Neural cell (in vitro differentiated cells): Measurements from ENCODE around the gene ADGRG6. TPM values are rescaled to one million over a fixed set of nuclear protein-coding genes. Genes with fewer than 3 reads are reported as not detected.

Experiments used
- H2AFZ ChIP-seq: fragments of 200-600, 300-800 bp; sonication (generic), shearing (Covaris generic); 2 replicates; pipeline ENCODE4 v1.6.0; 2014; ENCODE audit warnings: low read depth, mild to moderate bottlenecking, antibody characterized with exemption, low read length, moderate library complexity
- H3F3A ChIP-seq: fragments of 200-600 bp; shearing (Covaris generic); 2 replicates; pipeline ENCODE4 v1.6.1; 2016; ENCODE audit warnings: mild to moderate bottlenecking, moderate library complexity, mixed read lengths, antibody characterized with exemption, low read length; ENCODE audit not compliant: insufficient read depth, poor library complexity, severe bottlenecking
- H3K27ac ChIP-seq: fragments of 200-600, 300-800 bp; sonication (generic), shearing (Covaris generic); 2 replicates; pipeline ENCODE4 v1.5.1; 2014; ENCODE audit warnings: mild to moderate bottlenecking, low read length, moderate library complexity
- H3K27me3 ChIP-seq: fragments of 300-800, 200-600 bp; sonication (generic), shearing (Covaris generic); 2 replicates; pipeline ENCODE4 v1.6.0; 2014; ENCODE audit warnings: mild to moderate bottlenecking, low read depth, low read length, moderate library complexity; ENCODE audit not compliant: insufficient read depth
- H3K36me3 ChIP-seq: fragments of 300-800, 200-600 bp; sonication (generic), shearing (Covaris generic); 2 replicates; pipeline ENCODE4 v1.5.1; 2014; ENCODE audit warnings: mild to moderate bottlenecking, antibody characterized with exemption, low read length, moderate library complexity; ENCODE audit not compliant: insufficient read depth
- H3K4me2 ChIP-seq: fragments of 300-800, 200-600 bp; sonication (generic), shearing (Covaris generic); 2 replicates; pipeline ENCODE4 v1.6.0; 2014; ENCODE audit warnings: mild to moderate bottlenecking, low read length
- H3K4me3 ChIP-seq: fragments of 300-800, 200-600 bp; sonication (generic), shearing (Covaris generic); 2 replicates; pipeline ENCODE4 v1.5.1; 2014; ENCODE audit warnings: mild to moderate bottlenecking, low read length, moderate library complexity
- H3K79me2 ChIP-seq: fragments of 200-600 bp; shearing (Covaris generic); replicated peaks from 2 replicates; pipeline ENCODE4 v1.6.0; 2014; ENCODE audit warnings: mild to moderate bottlenecking, low read length, moderate library complexity; ENCODE audit not compliant: insufficient read depth
- H3K9ac ChIP-seq: fragments of 300-800, 200-600 bp; sonication (generic), shearing (Covaris generic); 2 replicates; pipeline ENCODE4 v1.6.1; 2016; ENCODE audit warnings: mild to moderate bottlenecking, low read length, mixed read lengths
- H3K9me2 ChIP-seq: fragments of 200-600 bp; shearing (Covaris generic); 2 replicates; pipeline ENCODE4 v1.6.1; 2016; ENCODE audit warnings: mild to moderate bottlenecking, low read length, mixed read lengths; ENCODE audit not compliant: insufficient read depth
- H3K9me3 ChIP-seq: fragments of 200-600, 300-800 bp; sonication (generic), shearing (Covaris generic); 2 replicates; pipeline ENCODE4 v1.6.1; 2016; ENCODE audit warnings: mild to moderate bottlenecking, mixed run types, low read length, moderate library complexity, mixed read lengths
- H4K20me1 ChIP-seq: fragments of 200-600 bp; shearing (Covaris generic); 2 replicates; pipeline ENCODE4 v1.6.1; 2016; ENCODE audit warnings: mild to moderate bottlenecking, mixed run types; ENCODE audit not compliant: insufficient read depth
- CTCF ChIP-seq: fragments of 450-650 bp; IDR thresholded peaks from 2 replicates; pipeline ENCODE4 v1.5.1; 2014; ENCODE audit warnings: antibody characterized with exemption, mild to moderate bottlenecking, moderate library complexity; ENCODE audit not compliant: poor library complexity, severe bottlenecking
- EP300 ChIP-seq: fragments of 450-650 bp; conservative IDR thresholded peaks from 2 replicates; pipeline ENCODE4 v1.6.1; 2014; ENCODE audit warnings: antibody characterized with exemption, mild to moderate bottlenecking, moderate library complexity; ENCODE audit not compliant: poor library complexity, severe bottlenecking
- EZH2 ChIP-seq: fragments of 200-600, 300-800 bp; shearing (Covaris generic), sonication (generic); IDR thresholded peaks from 2 replicates; pipeline ENCODE4 v1.6.1; 2014; ENCODE audit warnings: antibody characterized with exemption, low read length, borderline replicate concordance, mild to moderate bottlenecking; ENCODE audit not compliant: insufficient read depth, poor library complexity, severe bottlenecking
- MXI1 ChIP-seq: fragments of 450-650 bp; conservative IDR thresholded peaks from 2 replicates; pipeline ENCODE4 v1.6.1; 2014; ENCODE audit warnings: antibody characterized with exemption, mild to moderate bottlenecking; ENCODE audit not compliant: poor library complexity, severe bottlenecking
- POLR2AphosphoS5 ChIP-seq: IDR thresholded peaks from 2 replicates; pipeline ENCODE4 v1.6.1; 2012
- RAD21 ChIP-seq: fragments of 450-650 bp; conservative IDR thresholded peaks from 2 replicates; pipeline ENCODE4 v1.6.1; 2014; ENCODE audit warnings: antibody characterized with exemption, mild to moderate bottlenecking, moderate library complexity
- REST ChIP-seq: IDR thresholded peaks from 2 replicates; pipeline ENCODE4 v1.6.1; 2012; ENCODE audit warnings: borderline replicate concordance
- SMC3 ChIP-seq: fragments of 450-650 bp; conservative IDR thresholded peaks from 2 replicates; pipeline ENCODE4 v1.6.1; 2014; ENCODE audit warnings: antibody characterized with exemption, mild to moderate bottlenecking, moderate library complexity; ENCODE audit not compliant: poor library complexity
- TAF1 ChIP-seq: IDR thresholded peaks from 2 replicates; pipeline ENCODE4 v1.6.1; 2012; ENCODE audit warnings: low read depth
- polyA plus RNA-seq: library from polyadenylated mRNA; depleted of rRNA; stranded (reverse); fragments of >200 nt; gene quantifications from 2 replicates; pipeline ENCODE4 v1.2.3, GENCODE V29; 2014

The ADGRG6 gene
- polyA plus RNA-seq, 1 donor from 2014 or later, result 0.37 TPM

- Histone ChIP-seq H4K20me1 (no peaks in the 10 kb centered on the region), H3F3A (no peaks in the 10 kb centered on the region), H3K9ac (no peak overlapping the region), H3K27me3 (no peaks in the 10 kb centered on the region), H3K4me3 (no peak overlapping the region), H2AFZ (no peak overlapping the region), H3K4me2 (no peak overlapping the region), H3K36me3 (no peaks in the 10 kb centered on the region), H3K79me2 (no peaks in the 10 kb centered on the region), H3K9me2 (no peaks in the 10 kb centered on the region), H3K9me3 (no peaks in the 10 kb centered on the region), H3K27ac (no peak overlapping the region)
- TF ChIP-seq RAD21 (no peak), POLR2AphosphoS5 (no peak), MXI1 (no peak), SMC3 (no peak), REST (no peak), EP300 (no peak), EZH2 (no peak), CTCF (no peak), TAF1 (no peak)
These were observed 17.4 kb upstream of the ADGRG6 start for GRCh38 chr6:142284419-142284818.

GRCh38 chr6:142285235-142286087, 16.3 kb upstream of the ADGRG6 start:
- H3K27ac ChIP-seq, result no peak overlapping the region
- H4K20me1 ChIP-seq, result no peaks in the 10 kb centered on the region
- H3K4me2 ChIP-seq, result no peak overlapping the region
- no peaks in the 10 kb centered on the region for H3K9me2 ChIP-seq
- TF ChIP-seq EP300 (no peak), CTCF (no peak), POLR2AphosphoS5 (no peak), REST (no peak), RAD21 (no peak), MXI1 (no peak), TAF1 (no peak), SMC3 (no peak), EZH2 (no peak)
- H3K79me2 ChIP-seq, result no peaks in the 10 kb centered on the region
- no peaks in the 10 kb centered on the region for H3K36me3 ChIP-seq
- no peaks in the 10 kb centered on the region for H3K9me3 ChIP-seq
- H3F3A ChIP-seq, result no peaks in the 10 kb centered on the region
- no peak overlapping the region for H2AFZ ChIP-seq
- no peak overlapping the region for H3K4me3 ChIP-seq
- no peaks in the 10 kb centered on the region for H3K27me3 ChIP-seq
- H3K9ac ChIP-seq, result no peak overlapping the region
